ENCODE measurements around the gene DNAH2.
A peak's percentile ranks its signal among the peaks of the same experiment; 100 is the strongest.

DNA sequence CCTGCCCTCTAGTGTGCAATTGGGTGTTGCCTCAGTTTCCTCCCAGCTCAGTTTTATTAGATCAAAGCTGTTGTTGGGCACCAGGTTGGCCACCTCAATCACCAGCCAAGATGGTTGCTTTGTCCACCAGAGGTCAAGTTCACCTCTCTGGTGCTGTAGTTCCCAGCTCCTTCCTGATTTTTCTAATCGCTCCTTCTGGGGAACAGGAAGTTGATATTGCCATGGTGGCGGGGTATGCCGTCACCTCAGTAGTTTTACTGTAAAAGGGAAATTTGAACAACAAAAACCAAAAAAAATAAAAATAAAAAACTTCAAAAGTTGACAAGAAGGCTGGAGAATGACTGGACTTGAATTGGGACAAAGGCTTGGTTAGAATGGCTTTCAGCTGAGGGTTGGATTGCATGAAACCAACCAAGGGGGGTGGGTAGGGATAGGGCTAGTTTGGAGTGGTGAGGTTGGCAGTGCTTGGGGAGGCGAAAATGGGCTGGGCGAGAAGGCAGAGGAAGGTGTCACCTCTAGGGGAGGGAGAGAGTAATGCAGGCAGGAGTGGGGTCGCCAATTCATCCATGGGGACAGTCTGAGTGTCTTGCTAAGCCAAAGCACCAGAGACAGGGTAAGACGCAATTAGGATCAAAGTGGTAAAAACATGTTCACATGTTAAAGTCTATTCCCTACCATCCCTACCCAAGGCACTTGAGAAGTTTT is 6.3 kb upstream of the DNAH2 start:
- TF ChIP-seq, protein P1, sequence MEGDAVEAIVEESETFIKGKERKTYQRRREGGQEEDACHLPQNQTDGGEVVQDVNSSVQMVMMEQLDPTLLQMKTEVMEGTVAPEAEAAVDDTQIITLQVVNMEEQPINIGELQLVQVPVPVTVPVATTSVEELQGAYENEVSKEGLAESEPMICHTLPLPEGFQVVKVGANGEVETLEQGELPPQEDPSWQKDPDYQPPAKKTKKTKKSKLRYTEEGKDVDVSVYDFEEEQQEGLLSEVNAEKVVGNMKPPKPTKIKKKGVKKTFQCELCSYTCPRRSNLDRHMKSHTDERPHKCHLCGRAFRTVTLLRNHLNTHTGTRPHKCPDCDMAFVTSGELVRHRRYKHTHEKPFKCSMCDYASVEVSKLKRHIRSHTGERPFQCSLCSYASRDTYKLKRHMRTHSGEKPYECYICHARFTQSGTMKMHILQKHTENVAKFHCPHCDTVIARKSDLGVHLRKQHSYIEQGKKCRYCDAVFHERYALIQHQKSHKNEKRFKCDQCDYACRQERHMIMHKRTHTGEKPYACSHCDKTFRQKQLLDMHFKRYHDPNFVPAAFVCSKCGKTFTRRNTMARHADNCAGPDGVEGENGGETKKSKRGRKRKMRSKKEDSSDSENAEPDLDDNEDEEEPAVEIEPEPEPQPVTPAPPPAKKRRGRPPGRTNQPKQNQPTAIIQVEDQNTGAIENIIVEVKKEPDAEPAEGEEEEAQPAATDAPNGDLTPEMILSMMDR (IDR thresholded peaks at IDR 0.05; ENCODE audit: low read length), result peak; percentile 30
- TF ChIP-seq EZH2 (optimal IDR thresholded peaks at IDR 0.05; ENCODE audit: low read depth, low read length) (no peak), EZH2phosphoT487 (IDR thresholded peaks at IDR 0.05; ENCODE audit: low read length) (no peak)

Measured in MM.1S (cell line).